Panc1 (cell line): ENCODE data around the gene ASIC3.

Experiments
- CTCF ChIP-seq: fragments of 450-650 bp; IDR thresholded peaks from 2 replicates; pipeline ENCODE4 v1.5.1; 2017; ENCODE audit warnings: mild to moderate bottlenecking
- POLR2AphosphoS5 ChIP-seq: IDR thresholded peaks from 2 replicates; pipeline ENCODE4 v1.6.1; 2012; ENCODE audit warnings: mild to moderate bottlenecking, low read depth, low read length, moderate library complexity
- SIN3A ChIP-seq: IDR thresholded peaks from 2 replicates; pipeline ENCODE4 v1.6.1; 2012; ENCODE audit warnings: low read depth, mild to moderate bottlenecking, low read length, moderate library complexity, borderline replicate concordance; ENCODE audit not compliant: insufficient read depth

- TF ChIP-seq POLR2AphosphoS5 (no peak), CTCF (no peak), SIN3A (no peak)
Observed at GRCh38 chr7:151039850-151040548, 8.3 kb upstream of the ASIC3 start.
